Inflammatory macrophage treated with lipopolysaccharide for 4 hours (primary cell): Measurements from ENCODE around the gene DTD1.

ENCODE experiments used
- DNase-seq: peaks from one replicate; pipeline ENCODE4 v3.0.0-alpha.2; 2020

DTD1 gene

DNA sequence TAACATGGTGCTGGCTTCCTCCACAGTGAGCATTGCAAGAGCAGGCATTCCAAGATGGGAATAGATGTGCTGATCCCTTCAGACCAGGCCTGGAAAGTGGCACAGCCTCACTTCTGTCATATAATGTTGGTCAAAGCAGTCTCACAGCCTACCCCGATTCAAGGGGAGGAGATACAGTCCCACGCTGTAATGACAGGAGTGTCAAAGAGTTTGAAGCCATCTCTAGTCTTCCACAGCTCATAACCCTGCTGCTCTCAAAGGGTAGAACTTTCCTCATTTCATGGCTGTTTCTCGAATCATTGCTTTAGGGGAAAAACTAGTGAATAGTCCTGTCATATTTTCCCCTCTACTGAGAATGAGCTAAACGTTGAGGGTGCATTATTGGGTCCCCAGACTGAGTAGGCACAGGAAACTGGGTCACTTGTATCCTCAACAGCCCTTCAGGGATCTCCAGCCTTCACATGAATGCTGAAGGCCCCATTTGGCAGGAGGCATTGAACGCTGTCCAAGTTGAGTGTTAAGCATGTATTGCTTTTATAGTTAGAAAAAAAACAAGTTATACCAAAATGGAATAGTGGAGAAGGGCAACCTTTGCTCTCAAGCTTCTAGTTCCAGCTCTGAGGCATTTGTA is 27.3 kb downstream of the DTD1 start:
- DNase-seq: no peak

DNA sequence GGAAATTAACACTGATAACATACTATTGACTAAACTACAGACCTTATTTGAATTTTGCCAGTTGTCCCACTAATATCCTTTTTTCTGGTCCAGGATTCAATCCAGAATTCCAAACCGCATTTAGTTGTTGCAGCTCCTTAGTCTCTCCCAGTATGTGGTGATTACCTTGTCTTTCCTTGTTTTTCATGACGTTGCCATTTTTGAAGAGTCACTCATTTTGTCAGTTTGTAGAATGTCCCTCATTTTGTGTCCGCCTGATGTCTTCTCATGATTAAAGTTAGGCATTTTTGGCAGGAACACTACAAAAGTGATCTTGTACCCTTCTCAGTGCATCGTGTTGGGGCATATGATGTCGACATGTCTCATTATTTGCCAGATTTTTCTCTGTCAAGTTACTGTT is 33.1 kb downstream of the DTD1 start:
- no peak for DNase-seq

DNA sequence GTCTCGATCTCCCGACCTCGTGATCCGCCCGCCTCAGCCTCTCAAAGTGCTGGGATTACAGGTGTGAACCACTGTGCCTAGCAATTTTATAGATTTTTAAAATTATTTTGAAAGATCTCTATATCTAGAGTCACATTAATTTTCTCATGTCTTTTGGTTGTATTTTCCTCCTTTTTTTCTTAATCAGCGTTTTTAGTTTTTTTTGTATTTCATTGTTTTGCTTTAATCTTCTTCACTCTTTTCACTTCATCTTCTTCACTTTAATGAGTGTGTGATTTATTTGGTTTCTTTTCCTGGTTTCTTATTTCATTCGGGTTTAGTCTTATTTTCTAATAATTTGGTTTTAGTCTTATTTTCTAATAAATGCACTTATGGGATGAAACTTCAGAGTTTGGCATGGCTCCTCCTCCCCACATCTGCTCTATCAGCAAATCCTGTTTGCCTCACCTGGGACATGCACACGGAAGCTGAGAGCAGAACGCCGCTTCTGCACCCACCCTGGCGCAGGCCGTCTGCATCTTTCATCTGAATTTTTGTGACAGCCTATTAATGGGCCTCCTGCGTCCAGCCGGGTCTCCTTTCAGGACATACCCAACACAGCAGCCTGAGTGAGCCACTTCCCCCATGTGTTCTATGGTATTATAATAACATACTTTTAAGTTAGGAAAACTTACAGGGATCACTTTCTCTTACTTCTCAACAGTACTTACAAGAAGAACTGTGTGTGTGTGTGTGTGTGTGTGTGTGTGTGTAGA is 35.5 kb downstream of the DTD1 start:
- DNase-seq: no peak

DNA sequence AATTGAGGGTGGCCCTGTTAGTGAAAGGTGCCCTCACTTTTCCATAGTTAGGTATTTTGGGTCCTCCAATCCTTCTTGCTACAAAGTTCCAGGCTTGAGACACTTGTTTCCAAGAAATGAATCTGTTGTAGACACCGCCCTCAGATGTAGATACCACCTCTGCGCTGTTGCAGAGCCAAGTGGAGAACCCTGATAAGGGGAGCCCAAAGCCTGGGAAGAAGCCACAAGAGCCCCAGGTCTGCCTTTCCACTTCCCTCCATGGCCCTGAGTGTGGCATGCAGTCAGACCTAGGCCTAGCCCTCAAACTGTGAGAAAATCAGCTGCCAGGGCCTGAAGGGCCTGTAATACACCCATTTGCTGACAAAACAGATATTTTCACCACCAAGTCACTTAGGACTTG is 37.1 kb downstream of the DTD1 start:
- no peak for DNase-seq

DNA sequence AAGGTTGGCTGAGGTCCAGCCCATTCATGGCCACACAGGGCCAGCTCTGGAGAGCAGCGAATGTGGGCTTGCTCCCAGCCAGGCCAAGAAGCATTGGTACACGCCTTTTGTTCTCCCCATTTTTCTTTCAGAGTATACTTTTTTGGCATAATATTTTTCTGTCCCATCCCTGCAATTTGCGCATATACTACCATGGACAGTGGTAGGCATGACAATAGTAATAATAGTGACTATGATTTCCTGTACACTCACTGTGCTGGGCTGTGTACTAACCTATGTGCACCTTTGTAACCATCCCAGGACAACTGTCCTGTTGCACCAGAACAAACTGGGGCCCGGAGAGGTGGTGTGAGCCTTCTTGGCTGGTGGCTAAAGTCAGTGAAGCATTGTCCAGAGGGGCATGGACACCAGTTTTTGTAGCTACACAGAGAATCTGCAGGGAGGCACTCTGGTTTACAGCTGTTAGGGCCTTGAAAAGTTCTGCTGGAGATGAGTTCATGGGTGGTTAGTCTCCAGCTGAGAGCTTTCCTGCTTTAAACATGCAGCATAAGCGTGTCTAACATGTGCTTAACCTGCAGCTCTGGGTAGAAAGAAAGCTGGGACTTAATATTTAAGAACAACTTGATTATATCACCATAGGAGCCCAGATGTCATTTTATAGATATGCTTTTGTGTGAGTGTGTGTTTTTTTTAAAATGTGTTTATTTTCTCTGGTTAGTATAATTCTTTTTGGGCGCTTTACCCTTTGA is 38.2 kb downstream of the DTD1 start:
- DNase-seq: no peak

DNA sequence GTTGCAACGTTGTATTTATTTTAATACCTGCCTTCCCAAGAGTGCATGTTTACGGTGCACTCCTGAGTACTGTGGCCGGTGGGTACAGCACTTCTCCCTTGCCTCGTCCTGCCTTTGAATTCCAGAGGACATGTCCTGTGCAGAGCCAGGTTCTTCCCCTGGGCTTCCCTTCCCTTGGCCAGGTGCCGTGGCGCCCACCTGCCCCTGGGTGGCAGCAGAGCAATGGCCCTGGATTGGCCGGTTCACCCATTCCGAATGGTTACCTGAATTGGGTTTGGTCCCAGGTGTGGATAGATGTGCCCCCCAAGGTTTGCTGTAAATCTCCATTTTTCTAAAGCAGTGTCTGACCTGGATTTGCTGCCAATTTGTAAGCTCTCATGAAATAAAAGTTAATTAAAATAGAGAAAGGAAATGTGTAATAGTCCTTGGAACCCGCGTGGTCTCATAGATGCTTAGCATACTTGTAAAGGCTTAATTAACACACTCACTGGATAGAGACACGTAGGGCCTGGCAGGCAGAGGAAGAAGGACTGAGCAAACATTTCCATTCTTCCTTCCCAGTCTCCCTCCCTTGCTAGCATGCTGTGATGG is 40.6 kb downstream of the DTD1 start:
- no peak for DNase-seq

DNA sequence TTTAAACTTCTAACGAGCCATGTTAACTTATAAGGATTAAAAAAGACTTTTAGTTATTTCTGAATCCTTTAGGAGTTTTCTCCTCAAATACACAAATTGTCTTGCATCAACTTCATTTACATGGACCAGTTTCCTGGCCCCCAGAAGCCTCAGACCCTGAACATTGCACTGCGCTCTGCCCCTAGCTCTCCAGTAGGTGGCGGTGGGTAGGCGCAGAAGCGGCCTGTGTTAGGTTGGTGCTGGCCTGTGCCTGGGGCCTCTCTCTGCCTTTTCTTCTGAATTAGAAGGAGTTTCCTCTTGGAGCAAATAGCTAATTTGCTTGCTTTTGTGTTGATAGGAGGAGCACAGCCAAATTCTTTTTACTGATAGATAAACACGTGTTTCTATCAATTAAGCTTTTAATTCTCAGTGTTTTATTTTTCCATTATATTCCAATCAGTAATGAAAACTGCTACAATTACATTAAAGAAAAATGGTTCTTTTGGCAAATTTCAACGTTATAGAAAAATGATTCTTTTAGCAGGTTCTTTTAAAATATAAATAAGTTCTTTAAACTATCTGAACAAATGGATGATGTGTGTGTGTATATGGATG is 44.4 kb downstream of the DTD1 start:
- peak; percentile 28 for DNase-seq

DNA sequence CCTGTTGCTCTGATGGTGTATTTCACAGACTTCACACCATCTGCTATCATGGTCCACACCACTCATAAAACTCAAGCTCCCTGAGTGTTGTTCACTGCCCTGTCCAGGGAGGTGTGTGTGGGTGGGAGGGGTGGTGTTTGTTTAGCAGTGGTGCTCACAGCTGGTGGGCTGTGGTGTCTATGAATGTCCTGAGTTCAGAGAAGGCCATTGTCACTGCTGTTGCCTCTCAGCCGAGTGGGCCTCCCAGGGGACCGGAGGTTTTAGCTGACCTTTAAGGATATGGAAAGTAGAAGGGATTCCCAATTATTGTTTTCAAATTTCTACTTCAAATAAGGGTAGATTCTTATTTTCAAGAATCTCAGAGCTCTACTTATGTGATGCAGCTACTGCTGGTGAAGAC is 45.6 kb downstream of the DTD1 start:
- DNase-seq: no peak

DNA sequence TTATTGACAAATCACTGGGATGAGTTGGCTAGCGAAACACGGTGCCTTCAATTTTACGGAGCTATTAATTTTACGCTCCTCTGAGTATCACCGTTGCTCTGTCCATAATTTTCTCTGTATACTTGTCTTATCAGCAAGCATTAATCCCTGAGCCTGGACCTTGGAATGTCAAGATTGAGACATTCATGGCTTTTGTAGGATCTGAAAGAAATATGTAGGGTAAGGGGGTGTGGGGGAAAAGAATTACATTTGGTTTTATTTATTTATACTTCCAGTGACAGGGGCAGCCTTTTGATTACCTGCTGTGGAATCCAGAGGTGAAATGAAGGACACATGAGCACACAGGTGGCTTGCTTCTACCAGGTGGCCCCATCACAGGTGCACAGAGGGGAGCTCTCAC is 46.6 kb downstream of the DTD1 start:
- DNase-seq: no peak

DNA sequence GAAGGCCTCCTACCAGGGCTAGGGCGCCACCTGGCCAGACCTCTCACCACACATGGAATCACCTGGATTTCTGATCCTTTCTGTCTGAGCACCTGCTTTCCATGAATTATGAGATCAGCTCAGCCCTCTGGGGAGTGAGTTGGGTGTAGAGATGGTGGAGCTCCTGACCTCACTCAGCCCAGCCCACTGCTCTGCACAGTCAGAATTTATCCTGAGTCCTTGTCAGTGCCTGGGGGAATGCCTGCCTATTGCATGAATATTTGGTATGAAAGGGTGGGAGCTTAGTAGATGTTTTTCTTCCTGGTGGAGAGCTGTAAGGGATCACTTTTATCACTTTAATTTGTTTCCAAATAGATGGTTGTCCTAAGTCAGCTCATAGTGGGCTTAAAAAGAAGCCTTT is 47.5 kb downstream of the DTD1 start:
- DNase-seq: no peak

DNA sequence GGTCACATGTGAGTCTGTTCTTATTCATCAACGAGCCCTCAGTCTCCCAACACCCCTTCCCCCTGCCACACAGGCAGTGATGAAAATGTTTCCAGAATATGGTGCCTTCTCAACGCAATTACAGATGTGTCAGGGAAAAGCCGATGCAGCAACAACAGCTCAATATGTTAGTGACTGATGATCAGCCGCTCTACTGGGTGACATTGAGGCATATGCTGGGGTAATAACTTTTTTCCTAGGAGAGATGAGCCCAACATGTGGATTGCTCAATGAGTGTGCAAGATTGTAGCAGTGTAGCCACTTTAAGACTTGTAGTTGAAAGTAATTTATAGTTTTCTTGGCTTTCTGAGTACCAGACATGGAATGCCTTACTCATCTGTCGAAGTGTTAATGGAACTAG is 49.4 kb downstream of the DTD1 start:
- no peak for DNase-seq

DNA sequence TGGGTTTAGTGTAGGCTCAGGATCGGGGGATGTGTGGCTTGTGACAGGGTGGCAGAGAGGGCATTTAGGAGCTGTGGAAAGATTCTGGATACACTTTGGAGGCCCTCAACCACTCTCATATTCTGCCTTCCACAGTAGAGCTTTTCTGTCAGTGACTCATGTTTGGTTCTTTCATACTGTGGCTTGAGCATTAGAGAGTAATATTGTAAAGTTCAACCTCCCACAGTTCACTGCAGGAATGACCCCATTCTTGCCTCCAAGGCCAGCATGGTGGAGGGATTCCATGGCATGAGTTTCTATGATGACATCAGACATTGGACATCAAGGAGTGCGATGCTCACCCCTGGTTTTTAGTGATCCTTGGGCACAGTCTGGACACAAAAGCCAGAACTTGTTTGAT is 50.9 kb downstream of the DTD1 start:
- no peak for DNase-seq

DNA sequence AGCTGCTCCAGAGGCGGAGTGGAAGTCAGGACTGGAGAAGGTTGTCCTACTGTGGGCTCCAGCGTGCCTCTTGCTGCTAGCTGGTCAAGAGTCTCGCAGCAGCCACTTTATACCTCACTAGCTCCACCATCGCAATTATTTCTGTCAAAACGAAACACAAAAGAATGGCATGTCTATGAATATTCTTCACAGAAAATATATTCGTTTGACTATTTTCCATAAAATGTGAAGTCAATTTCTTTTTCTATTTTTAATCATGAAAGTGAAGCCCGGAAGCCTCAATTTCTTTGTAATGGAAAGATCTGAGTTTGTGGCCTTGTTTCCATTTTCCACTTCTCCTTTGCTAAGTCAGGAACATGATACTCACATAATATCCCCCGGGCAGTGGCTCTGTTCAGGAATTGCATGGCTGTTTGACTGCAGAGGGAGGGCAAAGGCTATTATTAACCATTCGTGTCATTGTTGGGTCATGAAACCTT is 51.7 kb downstream of the DTD1 start:
- no peak for DNase-seq

DNA sequence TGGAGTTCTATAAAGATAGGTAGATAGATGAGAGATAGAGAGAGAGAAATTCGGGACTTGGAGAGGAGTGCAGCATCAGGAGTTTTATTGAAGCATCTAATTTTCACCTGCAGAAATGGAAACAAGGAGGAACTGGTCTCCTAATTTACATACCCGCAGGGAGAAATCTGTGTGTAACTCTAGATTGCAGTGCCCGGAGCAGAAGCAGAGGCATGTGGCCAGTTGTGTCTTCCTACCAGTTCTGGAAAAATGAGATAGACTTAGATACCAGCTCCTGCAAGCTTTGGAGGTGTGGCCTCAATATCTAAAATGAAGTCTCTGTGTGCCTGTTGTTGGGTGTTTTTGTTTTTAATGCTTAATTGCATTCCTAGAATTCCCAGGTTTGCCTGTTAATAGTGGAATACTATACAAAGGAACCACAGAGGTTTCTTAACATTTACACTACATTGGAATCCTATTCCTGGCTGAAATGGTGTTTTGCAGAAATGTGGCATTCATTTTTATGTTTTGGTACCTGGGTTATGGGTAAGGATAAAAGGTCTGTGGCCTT is 57.4 kb downstream of the DTD1 start:
- no peak for DNase-seq

DNA sequence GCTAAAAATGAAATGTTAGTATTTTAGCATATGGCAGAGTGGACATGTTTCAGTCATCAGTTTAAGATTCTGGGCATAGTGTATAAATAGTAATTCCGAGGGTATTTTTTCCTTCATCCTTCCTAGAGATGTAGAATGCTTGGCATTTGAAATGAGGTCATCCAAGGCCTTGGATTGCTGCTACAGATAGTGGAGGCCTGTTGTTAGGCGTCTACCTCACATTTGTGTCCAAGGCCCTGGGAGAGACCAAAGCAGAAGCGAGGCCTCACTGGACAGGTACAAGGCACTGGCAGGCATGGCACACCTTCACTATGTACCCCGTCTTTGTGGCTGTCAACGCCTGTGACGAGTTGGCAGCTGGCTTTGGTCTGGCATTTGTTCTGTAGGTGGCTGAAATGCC is 58.0 kb downstream of the DTD1 start:
- no peak for DNase-seq

DNA sequence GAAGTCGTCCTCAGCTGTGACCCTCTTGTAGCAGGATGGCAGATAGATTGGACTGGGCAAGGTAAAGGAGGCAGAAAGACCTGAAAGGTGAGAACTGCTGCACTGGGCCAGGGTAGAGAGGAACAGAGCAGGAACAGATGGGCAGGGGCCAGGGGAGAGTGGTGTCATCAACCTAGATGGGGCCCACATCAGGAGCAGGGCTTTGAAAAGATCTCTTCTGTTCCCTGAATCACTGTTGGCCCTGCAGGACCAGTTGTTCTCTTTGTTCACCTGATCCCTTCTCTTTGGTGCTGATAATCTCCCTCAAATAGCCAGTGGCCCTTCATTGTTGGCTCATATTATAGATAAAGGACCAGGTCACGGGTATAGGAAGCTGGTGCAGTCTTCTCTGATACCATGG is 59.9 kb downstream of the DTD1 start:
- DNase-seq: no peak

DNA sequence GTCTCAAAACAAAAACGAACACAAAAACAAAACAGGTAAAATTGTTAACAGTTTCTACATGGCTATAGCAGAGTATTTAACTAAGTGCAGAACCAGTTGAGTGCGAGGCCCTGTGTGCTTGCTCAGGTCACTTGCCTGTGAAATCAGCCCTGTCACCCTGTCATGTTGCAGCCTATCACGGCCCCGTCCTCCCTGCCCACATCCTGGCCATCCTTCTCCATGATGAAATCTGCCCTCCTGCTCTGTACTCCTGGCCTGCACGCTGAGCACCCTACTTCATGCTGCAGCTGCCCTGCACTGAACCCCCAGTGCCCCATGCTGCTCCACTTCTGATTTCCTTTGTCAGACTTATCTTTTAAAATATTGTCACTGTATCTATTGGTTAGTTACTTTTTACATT is 62.4 kb downstream of the DTD1 start:
- DNase-seq: no peak

DNA sequence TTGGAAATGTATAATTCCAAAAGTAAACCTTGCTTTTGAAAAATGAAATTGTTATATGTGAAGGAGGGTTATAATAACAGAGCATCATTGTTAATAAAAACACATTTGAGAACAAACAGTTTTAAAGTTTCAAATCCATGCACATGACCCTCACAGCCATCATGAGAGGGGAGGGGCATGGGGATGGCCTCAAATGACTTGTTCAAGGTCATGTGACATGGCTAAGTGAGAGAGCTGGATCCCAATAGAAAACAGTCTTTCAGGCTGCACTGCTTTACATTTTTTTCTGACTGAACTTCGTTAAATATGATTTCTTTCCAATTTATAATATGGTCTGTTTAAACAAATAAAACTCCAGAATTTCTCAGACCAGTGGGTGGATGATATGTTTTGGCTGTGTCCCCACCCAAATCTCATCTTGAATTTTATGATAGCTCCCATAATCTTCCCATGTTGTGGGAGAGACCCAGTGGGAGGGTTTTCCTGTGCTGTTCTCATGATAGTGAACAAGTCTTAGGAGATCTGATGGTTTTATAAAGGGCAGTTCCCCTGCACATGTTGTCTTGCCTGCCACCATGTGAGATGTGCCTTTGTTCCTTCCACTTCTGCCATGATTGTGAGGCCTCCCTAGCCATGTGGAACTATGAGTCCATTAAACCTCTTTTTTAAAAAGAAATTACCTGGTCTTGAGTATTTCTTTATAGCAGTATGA is 66.0 kb downstream of the DTD1 start:
- DNase-seq: no peak

DNA sequence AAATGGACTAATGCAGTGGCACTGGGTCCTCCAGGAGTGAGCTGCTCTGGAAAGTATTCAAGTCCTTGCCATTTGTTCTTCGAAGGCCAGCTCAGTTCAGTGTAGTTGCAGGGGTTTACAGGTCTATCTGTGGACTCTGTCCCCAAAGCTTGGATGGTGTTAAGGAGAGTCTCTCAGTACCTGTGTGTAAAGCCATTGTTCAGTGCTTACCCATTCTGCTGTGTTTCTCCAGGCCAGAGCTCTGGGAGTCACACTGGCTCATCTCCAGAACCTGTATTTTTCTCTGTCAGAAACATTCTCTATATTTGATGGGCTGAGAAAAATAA is 66.6 kb downstream of the DTD1 start:
- DNase-seq: no peak

DNA sequence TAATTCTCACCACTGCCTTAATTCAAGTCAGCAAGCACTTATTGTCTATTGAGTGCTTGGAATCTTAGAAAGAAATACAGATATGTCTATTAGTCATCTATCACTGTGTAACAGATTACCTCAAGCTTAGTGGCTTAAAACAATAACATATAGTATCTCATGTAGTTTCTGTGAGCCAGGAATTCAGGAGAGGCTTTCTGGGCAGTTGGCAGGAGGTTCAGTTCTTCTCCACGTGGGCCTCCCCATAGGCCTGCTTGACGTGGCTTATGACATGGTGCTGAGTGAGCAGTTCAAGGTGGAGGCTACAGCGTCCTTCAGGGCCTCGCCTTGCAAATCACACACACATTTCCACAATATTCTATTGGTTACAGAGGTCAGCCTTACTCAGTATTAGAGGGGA is 69.7 kb downstream of the DTD1 start:
- DNase-seq: no peak

DNA sequence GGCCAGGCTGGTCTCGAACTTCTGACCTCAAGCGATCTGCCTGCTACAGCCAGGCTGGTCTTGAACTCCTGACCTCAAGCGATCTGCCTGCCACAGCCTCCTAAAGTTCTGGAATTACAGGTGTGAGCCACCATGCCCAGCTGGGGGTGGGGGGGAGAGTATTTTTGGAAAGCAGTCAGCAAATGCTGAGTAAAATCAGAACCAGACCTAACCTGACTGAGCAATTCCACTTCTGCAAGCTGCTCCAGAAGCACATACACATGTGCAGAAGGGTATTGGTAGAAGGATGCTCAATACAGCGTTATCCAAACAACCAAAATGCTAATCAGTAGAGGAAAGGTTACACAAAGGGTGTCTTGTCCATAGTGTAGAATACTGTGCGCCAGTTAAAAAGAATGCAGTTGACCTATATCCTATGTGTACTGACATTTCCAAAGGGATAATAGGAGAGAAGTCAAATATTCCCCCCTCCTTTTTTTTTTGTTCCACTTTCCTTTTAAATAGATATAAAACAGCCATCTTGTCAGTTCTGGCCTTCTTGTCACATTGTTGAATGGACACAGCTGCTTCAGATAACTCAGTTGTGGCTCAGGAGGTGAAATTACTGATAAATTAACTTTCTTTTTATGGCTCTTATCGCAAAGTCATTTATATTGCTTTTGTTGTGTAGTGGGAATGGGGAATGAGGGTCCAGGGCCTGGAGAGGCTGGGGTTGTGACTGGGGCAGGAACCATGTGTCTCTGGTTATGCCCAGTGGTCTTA is 74.6 kb downstream of the DTD1 start:
- no peak for DNase-seq

DNA sequence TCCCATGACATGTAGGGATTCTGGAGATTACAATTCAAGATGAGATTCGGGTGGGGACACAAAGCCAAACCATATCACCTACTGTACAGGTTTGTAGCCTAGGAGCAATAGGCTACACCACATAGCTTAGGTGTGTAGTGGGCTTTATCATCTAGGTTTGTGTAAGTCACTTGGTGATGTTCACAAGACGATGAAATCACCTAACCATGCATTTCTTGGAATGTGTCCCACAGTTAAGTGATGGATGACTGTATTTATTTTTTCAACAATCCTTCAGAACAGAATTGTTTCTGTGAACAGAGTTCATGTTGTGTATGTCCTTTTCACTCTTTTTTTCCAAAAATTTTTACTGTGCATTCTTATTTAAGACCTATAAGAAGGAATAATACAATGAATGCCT is 76.1 kb downstream of the DTD1 start:
- DNase-seq: no peak
